Epithelial cell of proximal tubule (primary cell): ENCODE data around the gene ZNF267. TPM values are rescaled to one million over a fixed set of nuclear protein-coding genes. Genes with fewer than 3 reads are reported as not detected.
"Not testable (repeated sequence)": the region's sequence is repeated elsewhere in the genome, so short reads cannot be mapped to it uniquely, and the experiment has no call there.

Source experiments
- DNase-seq: peaks from one replicate; pipeline ENCODE4 v3.0.0-alpha.2; 2011; ENCODE audit warnings: low read depth
- H3K4me3 ChIP-seq: 2 replicates; pipeline ENCODE4 v1.5.1; 2011; ENCODE audit warnings: low read depth, mild to moderate bottlenecking, low read length
- CTCF ChIP-seq: conservative IDR thresholded peaks from 2 replicates; pipeline ENCODE4 v1.5.1; 2012; ENCODE audit warnings: low read depth, mild to moderate bottlenecking, low read length
- total RNA-seq: library from RNA; depleted of rRNA; stranded (reverse); fragments of >200 nt; gene quantifications from 2 replicates; pipeline ENCODE4 v1.2.3, GENCODE V29; 2015

ZNF267 gene
- total RNA-seq, 1 donor from 2014 or later, result 17.0 TPM

- DNase-seq, result peak; percentile 70
- H3K4me3 ChIP-seq, result no peak overlapping the region
- no peak for TF ChIP-seq CTCF
Observed at GRCh38 chr16:31880322-31880979, 6.8 kb downstream of the ZNF267 start.

- TF ChIP-seq CTCF, result no peak
- DNase-seq, result no peak
- H3K4me3 ChIP-seq, result no peak overlapping the region
Observed at GRCh38 chr16:31886227-31886626, 12.6 kb downstream of the ZNF267 start.

- TF ChIP-seq CTCF, result no peak
- no peak for DNase-seq
- H3K4me3 ChIP-seq, result no peak overlapping the region
Observed at GRCh38 chr16:31888735-31889134, 15.1 kb downstream of the ZNF267 start.

- not testable (repeated sequence) for DNase-seq
Observed at GRCh38 chr16:31892111-31892510, 18.5 kb downstream of the ZNF267 start.

GRCh38 chr16:31893824-31894223 lies 20.2 kb downstream of the ZNF267 start:
- no peak for DNase-seq
- no peak for TF ChIP-seq CTCF
- H3K4me3 ChIP-seq, result no peak overlapping the region

More at GRCh38 chr16:31892111-31892510, 18.5 kb downstream of the ZNF267 start:
- not testable (repeated sequence) for H3K4me3 ChIP-seq

- DNase-seq, result no peak
- no peak for TF ChIP-seq CTCF
- no peak overlapping the region for H3K4me3 ChIP-seq
Observed at GRCh38 chr16:31897283-31897682, 23.7 kb downstream of the ZNF267 start.

- H3K4me3 ChIP-seq, result no peak overlapping the region
- TF ChIP-seq CTCF, result no peak
- no peak for DNase-seq
Observed at GRCh38 chr16:31899505-31899904, 25.9 kb downstream of the ZNF267 start.

- H3K4me3 ChIP-seq, DNase-seq: not testable (repeated sequence)
Observed at GRCh38 chr16:31904571-31904970, 31.0 kb downstream of the ZNF267 start.
